B cell (primary cell): ENCODE measurements around the gene ASIC3. TPM values are rescaled to one million over a fixed set of nuclear protein-coding genes. Genes with fewer than 3 reads are reported as not detected.

Experiments
- ATAC-seq: fragments of 200-7000 bp; cut with Tn5 transposase; one replicate; pipeline ENCODE4 v1.10.0; 2021; ENCODE audit warnings: low read depth, mild to moderate bottlenecking, moderate number of reproducible peaks, moderate library complexity
- CTCF ChIA-PET: fragments of 350-600 bp; sonication (Branson Sonifier 250); formaldehyde crosslinking; loops from one replicate; lab custom pipeline; 2021; ENCODE audit warnings: antibody characterized with exemption, inconsistent platforms; lab: Charles Lee
- POLR2A ChIA-PET: fragments of 350-600 bp; sonication (Branson Sonifier 250); formaldehyde crosslinking; loops from one replicate; lab custom pipeline; 2021; ENCODE audit warnings: antibody characterized with exemption; lab: Charles Lee
- DNase-seq: peaks from one replicate; pipeline ENCODE4 v3.0.0; 2013
- H2AFZ ChIP-seq: 2 replicates; pipeline ENCODE4 v1.6.1; 2012; ENCODE audit warnings: mild to moderate bottlenecking, low read depth, low read length; ENCODE audit not compliant: insufficient read depth, poor library complexity, severe bottlenecking
- H3K27ac ChIP-seq, 2 donors: 1 replicate in 1 of 2; 2 replicates in 1 of 2; pipeline ENCODE4 v1.5.1; 2012 to 2013; ENCODE audit warnings: low read length in 2 of 2, mild to moderate bottlenecking in 2 of 2, moderate library complexity in 1 of 2
- H3K27me3 ChIP-seq, 4 experiments: fragments of 200-600 bp in 1 of 4; sonication (generic) in 1 of 4; replicated peaks in 1 of 4; 1 replicate in 2 of 4; 2 replicates in 2 of 4; pipeline versions ENCODE4 v1.6.1 to v1.7.0; 2013 to 2016; ENCODE audit warnings: low read length in 3 of 4, mild to moderate bottlenecking in 2 of 4, mixed read lengths in 1 of 4, moderate library complexity in 1 of 4; ENCODE audit not compliant: insufficient read depth in 4 of 4, control insufficient read depth in 3 of 4; ENCODE audit errors: control extremely low read depth in 1 of 4
- H3K36me3 ChIP-seq, 2 experiments: replicated peaks in 1 of 2; 1 replicate in 1 of 2; 2 replicates in 1 of 2; pipeline versions ENCODE4 v1.6.1 to v1.7.1; 2013; ENCODE audit warnings: low read length in 1 of 2; ENCODE audit not compliant: insufficient read depth in 2 of 2, control insufficient read depth in 1 of 2; ENCODE audit errors: control extremely low read depth in 1 of 2, extremely low read depth in 1 of 2
- H3K4me1 ChIP-seq, 2 donors: fragments of 200-600 bp in 1 of 2; sonication (generic) in 1 of 2; 1 replicate in 1 of 2; 2 replicates in 1 of 2; pipeline versions ENCODE4 v1.5.1 to v1.6.1; 2013 to 2017; ENCODE audit warnings: low read length in 2 of 2; ENCODE audit not compliant: control insufficient read depth in 2 of 2, insufficient read depth in 2 of 2
- H3K4me2 ChIP-seq: replicated peaks from 2 replicates; pipeline ENCODE3; 2012; ENCODE audit warnings: mild to moderate bottlenecking, low read depth, low read length; ENCODE audit not compliant: poor library complexity, severe bottlenecking
- H3K4me3 ChIP-seq, 5 experiments: fragments of 200-600 bp in 1 of 5; sonication (generic) in 1 of 5; 1 replicate in 3 of 5; 2 replicates in 2 of 5; pipeline versions ENCODE4 v1.5.1 to v1.7.0; 2011 to 2016; ENCODE audit warnings: low read length in 4 of 5, mild to moderate bottlenecking in 4 of 5, low read depth in 2 of 5, control low read depth in 1 of 5, moderate library complexity in 1 of 5; ENCODE audit not compliant: insufficient read depth in 1 of 5; ENCODE audit errors: control extremely low read depth in 1 of 5, extremely low read depth in 1 of 5
- H3K79me2 ChIP-seq: fragments of 200-600 bp; sonication (generic); one replicate; pipeline ENCODE4 v1.6.0; 2016; ENCODE audit warnings: low read length; ENCODE audit not compliant: control insufficient read depth, insufficient read depth
- H3K9ac ChIP-seq: fragments of 200-600 bp; sonication (generic); 2 replicates; pipeline ENCODE4 v1.6.1; 2017; ENCODE audit warnings: mild to moderate bottlenecking, low read length, moderate library complexity
- H3K9me3 ChIP-seq, 3 donors: one replicate each; pipeline versions ENCODE4 v1.6.1 to v1.7.1; 2013; ENCODE audit warnings: low read length in 2 of 3; ENCODE audit not compliant: control insufficient read depth in 2 of 3, insufficient read depth in 1 of 3; ENCODE audit errors: control extremely low read depth in 1 of 3
- H4K20me1 ChIP-seq: 2 replicates; pipeline ENCODE4 v1.6.0; 2012; ENCODE audit warnings: mild to moderate bottlenecking, low read length; ENCODE audit not compliant: insufficient read depth, control insufficient read depth, poor library complexity, severe bottlenecking
- H3K27ac Mint-ChIP-seq: one replicate; pipeline ENCODE4 v1.8.0; 2021; ENCODE audit warnings: mixed read lengths
- H3K27me3 Mint-ChIP-seq: one replicate; pipeline ENCODE4 v1.8.0; 2021; ENCODE audit warnings: mixed read lengths
- H3K4me1 Mint-ChIP-seq: one replicate; pipeline ENCODE4 v1.8.0; 2021; ENCODE audit warnings: mixed read lengths
- H3K4me3 Mint-ChIP-seq: one replicate; pipeline ENCODE4 v1.8.0; 2021; ENCODE audit warnings: mixed read lengths
- H3K9me3 Mint-ChIP-seq: one replicate; pipeline ENCODE4 v1.8.0; 2022; ENCODE audit warnings: mixed read lengths; ENCODE audit not compliant: insufficient read depth
- EZH2 ChIP-seq: IDR thresholded peaks from 2 replicates; pipeline ENCODE4 v1.6.1; 2012; ENCODE audit warnings: borderline replicate concordance, low read depth, mild to moderate bottlenecking, moderate library complexity, low read length; ENCODE audit not compliant: insufficient read depth, poor library complexity, severe bottlenecking
- whole genome bisulfite sequencing: methylation state at CpG from one replicate; pipeline ENCODE4 v1.1.5; 2013; ENCODE audit warnings: missing lambda C conversion rate; ENCODE audit not compliant: insufficient coverage; 5-methylcytosine and 5-hydroxymethylcytosine counted together
- intact Hi-C: fragments of 100-400 bp; cut with micrococcal nuclease; formaldehyde crosslinking; loops from one replicate; pipeline ENCODE4 v1.10.0; 2022
- polyA plus RNA-seq: library from polyadenylated mRNA; depleted of rRNA; stranded (reverse); fragments of >200 nt; gene quantifications from 2 replicates; pipeline ENCODE4 v1.2.3, GENCODE V29; 2012
- total RNA-seq, 2 donors: library from RNA; stranded (reverse); fragments of 120-200 nt in 1 of 2; gene quantifications; 1 replicate in 1 of 2; 2 replicates in 1 of 2; pipeline versions ENCODE4 v1.2.3 to v1.2.4, GENCODE V29; 2013 to 2022
- TF ChIP-seq, protein P1 (sequence below): fragments of 200-600 bp; IDR thresholded peaks from one replicate; pipeline ENCODE4 v1.8.0; 2022; ENCODE audit warnings: antibody characterized with exemption, mild to moderate bottlenecking

The ASIC3 gene
- total and polyA plus RNA-seq, 2 donors (not counting 1 experiment from before 2014, with no cell fraction given) = 4.8 to 5.0 TPM

- H2AFZ ChIP-seq = no peak overlapping the region
- H3K27me3 ChIP-seq = peaks cover 0 to 9% (median 3%) of the 10 kb centered on the region in 4 experiments
- H3K9ac ChIP-seq = no peak overlapping the region
- CTCF ChIA-PET = no interaction called here
- ATAC-seq (no peak), DNase-seq (no peak)
- Mint-ChIP-seq H3K27ac (no peak overlapping the region), H3K9me3 (no peaks in the 10 kb centered on the region), H3K4me1 (peaks cover 36% of the 10 kb centered on the region), H3K27me3 (peaks cover 6% of the 10 kb centered on the region), H3K4me3 (peak overlapping the region; percentile 96)
- no peak overlapping the region for H3K4me3 ChIP-seq
- peaks cover 14% of the 10 kb centered on the region for H4K20me1 ChIP-seq
- TF ChIP-seq EZH2 = no peak
- TF ChIP-seq, protein P1, sequence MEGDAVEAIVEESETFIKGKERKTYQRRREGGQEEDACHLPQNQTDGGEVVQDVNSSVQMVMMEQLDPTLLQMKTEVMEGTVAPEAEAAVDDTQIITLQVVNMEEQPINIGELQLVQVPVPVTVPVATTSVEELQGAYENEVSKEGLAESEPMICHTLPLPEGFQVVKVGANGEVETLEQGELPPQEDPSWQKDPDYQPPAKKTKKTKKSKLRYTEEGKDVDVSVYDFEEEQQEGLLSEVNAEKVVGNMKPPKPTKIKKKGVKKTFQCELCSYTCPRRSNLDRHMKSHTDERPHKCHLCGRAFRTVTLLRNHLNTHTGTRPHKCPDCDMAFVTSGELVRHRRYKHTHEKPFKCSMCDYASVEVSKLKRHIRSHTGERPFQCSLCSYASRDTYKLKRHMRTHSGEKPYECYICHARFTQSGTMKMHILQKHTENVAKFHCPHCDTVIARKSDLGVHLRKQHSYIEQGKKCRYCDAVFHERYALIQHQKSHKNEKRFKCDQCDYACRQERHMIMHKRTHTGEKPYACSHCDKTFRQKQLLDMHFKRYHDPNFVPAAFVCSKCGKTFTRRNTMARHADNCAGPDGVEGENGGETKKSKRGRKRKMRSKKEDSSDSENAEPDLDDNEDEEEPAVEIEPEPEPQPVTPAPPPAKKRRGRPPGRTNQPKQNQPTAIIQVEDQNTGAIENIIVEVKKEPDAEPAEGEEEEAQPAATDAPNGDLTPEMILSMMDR = no peak
- no peaks in the 10 kb centered on the region for H3K36me3 ChIP-seq
- H3K4me1 ChIP-seq = peaks cover 26 to 36% of the 10 kb centered on the region in 2 donors
- no peak overlapping the region for H3K4me2 ChIP-seq
- no peaks in the 10 kb centered on the region for H3K9me3 ChIP-seq
- POLR2A ChIA-PET = no interaction called here
- H3K79me2 ChIP-seq = peaks cover 24% of the 10 kb centered on the region
- no peak overlapping the region for H3K27ac ChIP-seq
- intact Hi-C loops = loop anchor here (5.0 kb wide), 1 partner anchor 44 kb away; no protein-coding TSS in a partner anchor
- 96% methylated on average over 4 of the region's 6 CpGs for WGBS
These were observed 7.9 kb downstream of the ASIC3 start for GRCh38 chr7:151056283-151056665.

DNA sequence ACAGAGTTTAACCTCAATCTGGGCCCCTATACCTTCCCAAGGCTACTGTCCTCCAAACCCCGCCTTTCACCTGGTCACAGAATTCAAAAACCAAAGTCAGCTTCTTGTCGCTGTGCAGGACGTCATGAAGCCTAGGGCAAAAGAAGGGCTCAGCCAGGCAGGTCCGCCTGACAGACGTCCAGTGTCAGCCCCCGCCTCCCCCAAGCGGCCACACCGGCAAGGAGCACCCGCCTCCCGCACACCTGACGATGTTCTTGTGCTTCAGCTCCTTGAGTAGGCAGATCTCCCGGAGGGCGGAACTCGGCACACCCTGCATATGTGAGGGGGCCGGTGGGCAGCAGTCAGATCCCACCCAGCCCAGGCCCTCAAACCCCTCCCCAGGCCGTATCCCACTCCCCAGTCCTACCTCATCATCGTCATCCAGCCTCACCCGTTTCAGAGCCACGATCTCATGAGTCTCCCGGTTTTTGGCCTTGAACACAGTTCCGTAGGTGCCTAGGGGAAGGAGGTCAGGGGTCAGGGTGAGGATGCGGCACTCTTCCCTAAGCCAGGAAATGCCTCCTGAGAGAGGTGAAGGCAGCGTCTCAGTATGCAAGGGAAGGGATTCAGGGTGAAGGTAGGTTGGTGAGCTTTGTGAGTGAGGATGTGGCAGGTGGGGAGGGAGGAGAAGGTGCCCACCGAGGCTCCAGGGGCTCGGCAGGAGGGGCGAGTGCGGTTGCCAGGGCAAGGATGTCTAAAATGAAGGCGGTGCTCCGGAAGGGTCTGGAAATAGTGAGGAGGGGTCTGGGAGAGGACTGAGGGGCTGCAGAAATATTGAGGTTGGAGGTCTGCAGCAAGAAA lies 8.6 kb downstream of the ASIC3 start:
- Histone ChIP-seq H4K20me1 (peaks cover 21% of the 10 kb centered on the region), H3K79me2 (peaks cover 30% of the 10 kb centered on the region), H3K4me1 (peaks cover 26 to 40% of the 10 kb centered on the region in 2 donors), H3K9ac (peak overlapping the region; percentile 89), H3K27ac (no peak overlapping the region), H3K27me3 (peaks cover 0 to 5% (median under 1%) of the 10 kb centered on the region in 4 experiments), H3K9me3 (no peaks in the 10 kb centered on the region), H3K36me3 (no peaks in the 10 kb centered on the region), H3K4me2 (peak overlapping the region; percentile 100), H3K4me3 (peak overlapping the region; percentile 72 to 91 (median 85)), H2AFZ (peak overlapping the region; percentile 98)
- CTCF ChIA-PET = interaction anchor here (1.6 kb wide), 1 partner anchor 38 kb away, joined by 4 read pairs; no protein-coding TSS in a partner anchor
- TF ChIP-seq, protein P1 = no peak
- TF ChIP-seq EZH2 = no peak
- no peak for ATAC-seq
- WGBS = 67% methylated on average over 23 of the region's 29 CpGs
- Mint-ChIP-seq H3K4me1 (peaks cover 40% of the 10 kb centered on the region), H3K27me3 (peaks cover 6% of the 10 kb centered on the region), H3K9me3 (no peaks in the 10 kb centered on the region), H3K4me3 (peak overlapping the region; percentile 96), H3K27ac (peak overlapping the region; percentile 68)
- intact Hi-C loops = loop anchor here (1.0 to 5.0 kb wide), 2 partner anchors 45 to 170 kb away; partner anchors contain the start of gene ABCF2
- no peak for DNase-seq
- POLR2A ChIA-PET = no interaction called here
